Measurements from ENCODE around the gene ANO6.
"Not testable (repeated sequence)": the region's sequence is repeated elsewhere in the genome, so short reads cannot be mapped to it uniquely, and the experiment has no call there.

The ANO6 gene

DNA sequence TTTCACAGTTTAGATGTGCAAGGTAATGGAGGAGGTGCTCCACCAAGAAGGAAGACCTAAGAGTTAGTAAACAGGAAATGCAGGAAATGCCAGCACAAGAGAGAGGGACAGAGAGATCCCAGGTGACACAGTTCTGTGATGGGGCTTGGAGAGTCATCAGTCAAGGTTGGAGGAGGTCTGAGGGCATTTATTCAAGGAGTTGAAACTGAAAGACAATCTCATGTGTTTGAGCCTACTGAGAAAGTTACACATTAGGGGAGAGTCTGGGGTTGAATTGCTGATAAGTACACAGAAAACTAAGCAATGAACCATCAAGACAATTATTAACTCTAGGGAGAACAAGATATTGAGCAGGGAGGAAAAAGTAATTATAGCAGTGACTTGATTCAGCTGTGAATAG is 138.5 kb downstream of the ANO6 start:
- DNase-seq: no peak

DNA sequence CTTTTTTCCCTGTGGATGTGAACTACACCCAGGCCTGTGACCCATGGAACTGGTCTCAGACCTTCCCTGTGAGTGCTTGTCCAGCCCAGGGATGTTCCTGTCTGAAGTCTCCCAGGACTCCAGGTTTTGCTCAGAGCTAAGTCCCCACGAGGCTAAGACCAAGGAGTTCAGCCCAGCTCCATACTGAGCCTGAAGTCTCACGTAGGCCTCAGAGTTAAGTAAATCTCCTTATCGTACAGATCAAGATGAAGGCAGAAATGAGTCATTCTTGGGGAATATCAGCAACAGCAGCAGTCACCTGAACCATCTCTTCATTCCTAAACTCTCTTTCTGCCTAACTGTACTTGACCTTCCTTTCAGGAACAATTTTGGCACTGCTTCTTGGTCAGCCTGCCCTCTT is 139.8 kb downstream of the ANO6 start:
- DNase-seq: no peak

DNA sequence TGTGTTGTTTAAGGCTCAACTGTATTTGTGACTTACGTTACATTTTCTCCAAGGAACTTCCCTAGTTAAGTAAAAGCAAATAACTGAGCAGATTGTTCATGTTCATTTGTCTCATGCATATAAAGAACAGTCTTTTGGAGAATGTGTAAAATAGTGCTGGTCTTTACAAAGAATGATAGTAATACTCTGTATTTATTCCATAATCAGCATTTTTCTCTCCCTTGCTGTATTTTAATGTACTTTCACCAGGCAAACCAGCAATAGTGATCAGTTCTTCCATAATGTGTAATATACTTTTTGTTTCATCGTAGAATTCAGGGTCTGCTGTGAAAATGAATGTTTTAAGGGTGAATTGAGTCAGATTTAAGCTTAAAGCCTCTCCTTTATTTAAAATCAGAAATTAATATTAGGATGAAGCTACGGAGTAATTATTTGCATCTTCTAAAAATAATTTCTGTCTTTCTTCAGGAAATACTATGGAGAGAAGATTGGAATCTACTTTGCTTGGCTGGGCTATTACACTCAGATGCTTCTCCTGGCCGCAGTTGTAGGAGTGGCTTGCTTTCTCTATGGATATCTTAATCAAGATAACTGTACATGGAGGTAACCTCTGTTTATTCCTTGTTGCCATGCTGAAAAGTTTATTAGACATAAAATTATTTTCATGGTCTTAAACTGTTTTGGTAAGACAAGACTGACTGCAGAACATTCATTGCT is 141.1 kb downstream of the ANO6 start:
- DNase-seq: no peak

DNA sequence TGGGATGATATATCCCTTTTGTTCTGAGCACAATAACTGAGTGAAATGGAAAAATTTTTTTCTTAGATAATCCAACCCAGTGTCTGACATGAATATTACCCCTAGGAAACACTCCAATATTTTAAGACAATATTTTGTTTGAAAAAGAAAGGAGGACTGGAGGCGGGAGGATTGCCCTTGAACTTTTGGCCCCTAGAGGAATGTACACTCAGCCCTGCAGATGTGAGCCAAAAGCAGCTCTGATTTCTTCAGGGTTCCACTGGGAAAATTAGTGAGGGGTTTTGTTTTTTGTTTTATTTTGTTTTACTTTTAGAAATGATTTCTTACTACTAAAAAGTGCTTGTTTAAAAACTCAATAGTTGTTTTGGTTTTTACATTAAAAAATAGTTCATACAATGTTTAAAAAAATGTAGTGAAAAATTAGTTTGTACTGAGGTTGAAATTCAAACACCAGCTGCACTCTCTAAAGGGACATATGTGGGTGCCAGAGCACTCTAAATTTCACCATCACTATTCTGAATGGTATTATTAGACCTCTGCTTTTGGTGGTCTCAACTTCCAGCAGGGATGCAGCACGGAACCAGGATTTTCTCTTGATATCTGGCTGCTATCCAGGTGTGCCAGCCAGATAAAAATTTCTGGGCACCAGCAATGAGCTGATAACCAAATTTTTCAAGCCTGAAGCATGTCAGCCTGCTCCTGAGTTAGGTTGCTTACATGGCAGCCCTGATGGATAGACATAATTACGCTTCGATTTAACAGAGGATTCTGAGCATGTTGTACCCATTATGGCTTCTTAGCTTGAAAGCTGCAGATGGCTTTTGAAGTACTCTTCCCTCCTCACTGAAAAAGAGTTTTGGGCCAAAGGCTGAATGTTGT is 141.9 kb downstream of the ANO6 start:
- DNase-seq: no peak

DNA sequence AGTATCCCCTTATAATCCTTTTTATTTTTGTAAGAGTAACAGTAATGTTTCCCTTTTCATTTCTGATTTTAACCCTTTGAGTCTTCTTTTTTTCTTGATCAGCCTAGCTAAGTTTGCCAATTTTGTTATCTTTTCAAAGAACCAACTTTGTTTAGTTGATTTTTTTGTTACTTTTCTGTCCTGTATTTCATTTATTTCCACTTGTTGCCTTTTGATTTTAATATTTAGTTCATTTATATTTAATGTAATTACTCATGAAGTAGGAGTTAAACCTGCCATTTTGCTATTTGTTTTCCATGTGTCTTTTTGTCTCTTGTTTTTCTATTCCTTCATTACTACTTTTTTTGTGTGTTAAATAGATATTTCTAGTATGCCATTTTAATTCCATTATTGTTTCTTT is 146.4 kb downstream of the ANO6 start:
- no peak for DNase-seq

DNA sequence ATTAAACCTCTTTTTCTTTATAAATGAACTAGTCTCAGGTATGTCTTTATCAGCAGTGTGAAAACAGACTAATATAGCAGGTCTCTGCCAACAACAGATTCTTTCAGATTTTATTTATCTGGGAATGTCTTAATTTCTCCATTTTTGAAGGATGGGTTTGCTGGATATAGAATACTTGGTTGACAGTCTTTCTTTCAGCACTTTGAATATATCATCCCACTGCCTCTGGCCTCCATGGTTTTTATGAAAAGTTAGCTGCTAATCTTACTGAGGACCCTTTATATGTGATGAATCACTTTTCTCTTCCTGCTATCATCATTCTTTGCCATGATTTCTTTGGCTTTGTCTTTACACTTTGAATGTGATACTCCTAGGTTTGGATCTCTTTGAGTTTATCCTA is 148.0 kb downstream of the ANO6 start:
- no peak for DNase-seq

DNA sequence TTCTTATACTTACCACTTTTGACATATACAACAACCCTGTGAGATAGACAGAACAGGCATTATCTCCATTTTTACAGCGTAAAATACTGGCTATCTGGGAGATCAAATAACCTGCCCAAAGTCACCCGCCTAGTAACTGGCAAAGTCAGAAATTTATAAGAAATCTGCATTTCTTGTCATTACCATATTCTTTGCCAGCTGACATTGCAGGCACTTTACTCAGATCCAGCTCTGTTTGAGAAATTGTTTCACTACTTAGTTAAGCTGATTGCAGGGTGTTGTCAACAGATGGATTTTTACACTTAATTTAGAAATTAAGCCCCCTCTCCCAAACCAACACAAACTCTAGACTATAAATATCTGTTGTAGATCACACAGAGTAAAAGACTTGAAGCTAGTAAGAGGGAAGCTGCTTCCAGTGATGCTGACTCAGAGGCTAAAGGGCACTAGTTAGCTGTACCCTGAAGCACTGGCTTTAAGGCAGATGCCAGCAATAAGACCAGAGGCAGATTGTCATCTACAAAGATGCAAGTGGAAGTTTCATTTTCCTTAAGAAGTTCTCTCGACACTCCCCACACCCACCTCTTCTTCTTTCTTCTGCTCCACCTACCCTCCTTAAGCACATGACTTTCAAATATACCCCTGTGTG is 153.1 kb downstream of the ANO6 start:
- DNase-seq: no peak

DNA sequence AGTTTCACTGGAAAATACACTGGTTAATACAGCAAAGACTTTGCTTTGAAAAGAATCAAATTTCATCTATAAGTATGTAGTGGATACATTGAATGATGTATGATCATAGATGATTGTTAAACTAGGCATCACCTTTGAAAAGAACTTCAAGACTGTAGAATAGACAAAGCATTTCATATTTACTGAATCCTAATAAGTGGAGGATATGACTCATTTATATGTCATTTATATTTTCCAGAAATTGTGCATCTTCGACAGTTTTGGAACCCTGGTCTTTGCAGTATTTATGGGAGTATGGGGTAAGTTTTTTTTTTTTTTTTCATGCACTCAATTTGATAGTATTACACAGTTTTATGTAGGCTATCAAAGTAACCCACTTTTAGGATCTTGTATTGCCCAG is 161.9 kb downstream of the ANO6 start:
- DNase-seq: no peak

DNA sequence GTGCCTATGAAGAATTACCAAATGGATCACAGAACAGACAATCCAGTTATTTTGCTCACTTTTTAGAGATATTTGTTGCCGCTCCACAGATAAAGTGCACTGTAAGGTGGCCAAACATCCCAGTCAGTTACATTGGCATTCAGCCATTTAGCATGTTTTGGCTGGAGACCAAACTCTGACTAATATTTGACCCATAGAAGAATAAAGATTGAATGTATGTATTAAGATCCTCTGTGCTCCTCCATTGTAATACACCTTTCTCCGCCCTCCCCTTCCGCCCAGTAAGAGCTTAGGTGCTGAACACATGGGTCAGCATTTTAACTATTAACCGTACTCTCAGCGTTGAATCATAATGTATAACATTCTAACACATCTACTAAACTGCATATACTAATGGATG is 163.4 kb downstream of the ANO6 start:
- no peak for DNase-seq

DNA sequence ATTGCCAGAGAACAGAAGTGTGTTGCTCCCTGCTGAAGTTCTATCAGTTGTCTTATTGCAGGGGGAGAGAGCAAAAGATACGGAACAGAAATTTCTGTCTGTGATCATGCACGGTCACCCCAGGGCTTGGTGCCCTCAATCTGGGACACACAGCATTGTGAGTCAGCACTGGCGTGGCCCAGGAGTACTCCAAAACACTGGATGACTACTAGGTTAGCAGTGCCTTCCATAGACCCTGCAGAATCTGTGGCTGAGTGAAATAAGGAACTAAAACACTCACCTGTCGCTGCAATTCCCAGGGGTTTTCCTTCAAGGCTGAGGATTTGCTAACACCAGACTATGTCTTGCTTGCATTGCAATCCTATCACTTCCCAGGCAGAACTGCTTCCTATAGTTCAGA is 165.5 kb downstream of the ANO6 start:
- no peak for DNase-seq

DNA sequence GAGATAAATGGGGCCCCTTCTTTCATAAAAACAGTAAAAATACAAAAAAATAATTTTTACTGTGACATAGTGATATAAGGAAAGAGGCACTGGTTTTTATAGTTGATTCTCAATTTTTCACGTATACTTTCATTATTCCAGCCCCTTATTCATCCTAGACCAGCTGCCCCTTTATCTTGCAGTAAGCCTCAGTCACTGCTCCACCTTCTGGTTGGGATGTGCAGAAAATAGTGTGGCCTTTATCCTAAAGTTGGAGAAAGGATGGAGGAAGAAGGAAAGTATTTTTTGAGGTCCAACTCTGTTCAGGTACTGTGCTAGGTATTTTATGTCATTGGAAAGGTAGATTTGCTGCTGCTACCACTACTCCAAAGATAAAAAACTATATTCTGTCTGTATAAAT is 172.7 kb downstream of the ANO6 start:
- no peak for DNase-seq

DNA sequence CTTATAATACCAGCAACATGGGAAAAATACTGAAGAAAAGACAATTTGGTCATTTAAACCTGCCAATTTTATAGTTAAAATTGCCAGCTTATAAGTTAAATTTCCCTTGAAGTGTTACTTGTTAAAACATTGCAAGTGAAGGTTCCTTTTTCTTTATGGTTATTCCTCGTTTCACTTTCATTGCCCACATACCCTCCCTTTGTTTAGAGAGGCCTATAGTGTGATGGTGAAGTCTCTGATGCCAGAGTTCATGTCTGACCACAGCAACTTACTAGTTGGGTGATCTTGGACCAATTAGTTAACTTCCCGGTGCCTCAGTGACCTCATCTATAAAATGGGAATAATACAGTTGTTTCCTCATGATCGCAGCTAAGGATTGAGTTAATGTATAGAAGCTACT is 173.5 kb downstream of the ANO6 start:
- DNase-seq: no peak

DNA sequence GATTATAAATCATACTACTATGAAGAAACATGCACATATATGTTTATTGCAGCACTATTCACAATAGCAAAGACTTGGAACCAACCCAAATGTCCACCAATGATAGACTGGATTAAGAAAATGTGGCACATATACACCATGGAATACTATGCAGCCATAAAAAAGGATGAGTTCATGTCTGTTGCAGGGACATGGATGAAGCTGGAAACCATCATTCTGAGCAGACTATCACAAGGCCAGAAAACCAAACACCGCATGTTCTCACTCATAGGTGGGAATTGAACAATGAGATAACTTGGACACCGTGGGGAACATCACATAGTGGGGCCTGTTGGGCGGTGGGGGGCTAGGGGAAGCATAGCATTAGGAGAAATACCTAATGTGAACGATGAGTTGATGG is 181.6 kb downstream of the ANO6 start:
- DNase-seq: not testable (repeated sequence)

DNA sequence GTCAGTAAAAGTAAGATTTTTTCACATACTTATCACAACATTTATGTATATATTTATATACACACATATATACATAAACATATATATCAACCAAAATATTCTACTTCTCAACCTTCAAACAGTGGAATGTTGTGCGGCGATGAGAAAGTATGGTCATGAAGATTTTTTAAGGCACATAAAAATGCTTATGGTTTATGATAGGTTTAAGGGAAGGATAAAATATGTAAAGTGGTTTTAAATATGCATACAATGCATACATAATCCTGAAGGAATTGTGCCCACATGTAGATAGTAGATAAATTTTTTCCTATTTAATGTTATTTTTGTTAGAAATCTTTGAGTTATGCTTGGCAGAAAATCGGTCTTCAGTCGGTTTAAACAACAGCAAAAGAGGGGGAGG is 182.7 kb downstream of the ANO6 start:
- no peak for DNase-seq

DNA sequence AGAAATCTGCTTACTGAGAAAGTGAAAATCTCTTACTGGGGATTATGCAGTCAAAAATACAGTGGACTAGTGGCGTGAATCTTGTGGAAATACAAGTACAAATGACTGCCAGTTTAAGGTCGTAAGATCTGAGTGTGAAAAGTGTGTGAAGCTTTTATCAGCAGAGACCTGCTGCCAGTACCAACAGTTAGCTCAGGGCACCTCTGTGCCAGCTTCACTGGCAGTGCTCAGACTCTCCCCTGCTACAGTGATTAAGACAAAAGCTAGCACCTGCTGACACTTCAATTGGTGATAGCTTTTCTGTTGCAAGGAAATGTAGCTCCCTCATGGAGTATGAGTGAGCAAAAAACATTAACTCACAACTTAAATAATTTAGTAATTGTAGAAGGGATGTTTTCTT is 185.1 kb downstream of the ANO6 start:
- DNase-seq: no peak

DNA sequence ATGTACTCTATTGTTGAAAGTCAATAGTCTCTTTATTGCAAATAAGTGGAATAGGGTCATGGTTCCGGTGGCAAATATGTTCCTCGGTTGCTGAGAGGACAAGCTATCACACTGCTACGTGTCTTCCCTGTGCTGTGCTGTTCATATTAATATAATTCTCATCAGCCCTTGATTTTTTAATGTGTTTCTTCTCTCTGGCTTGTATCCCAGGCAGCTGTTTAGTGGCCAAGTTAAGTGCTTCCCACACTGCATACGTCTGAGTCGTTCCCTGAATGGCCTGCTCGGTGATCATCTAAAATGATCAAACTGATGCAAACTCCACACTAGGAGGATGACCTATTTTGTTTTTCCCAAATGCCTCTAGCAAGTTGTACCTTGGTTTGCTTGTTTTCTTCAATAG is 186.4 kb downstream of the ANO6 start:
- DNase-seq: no peak

DNA sequence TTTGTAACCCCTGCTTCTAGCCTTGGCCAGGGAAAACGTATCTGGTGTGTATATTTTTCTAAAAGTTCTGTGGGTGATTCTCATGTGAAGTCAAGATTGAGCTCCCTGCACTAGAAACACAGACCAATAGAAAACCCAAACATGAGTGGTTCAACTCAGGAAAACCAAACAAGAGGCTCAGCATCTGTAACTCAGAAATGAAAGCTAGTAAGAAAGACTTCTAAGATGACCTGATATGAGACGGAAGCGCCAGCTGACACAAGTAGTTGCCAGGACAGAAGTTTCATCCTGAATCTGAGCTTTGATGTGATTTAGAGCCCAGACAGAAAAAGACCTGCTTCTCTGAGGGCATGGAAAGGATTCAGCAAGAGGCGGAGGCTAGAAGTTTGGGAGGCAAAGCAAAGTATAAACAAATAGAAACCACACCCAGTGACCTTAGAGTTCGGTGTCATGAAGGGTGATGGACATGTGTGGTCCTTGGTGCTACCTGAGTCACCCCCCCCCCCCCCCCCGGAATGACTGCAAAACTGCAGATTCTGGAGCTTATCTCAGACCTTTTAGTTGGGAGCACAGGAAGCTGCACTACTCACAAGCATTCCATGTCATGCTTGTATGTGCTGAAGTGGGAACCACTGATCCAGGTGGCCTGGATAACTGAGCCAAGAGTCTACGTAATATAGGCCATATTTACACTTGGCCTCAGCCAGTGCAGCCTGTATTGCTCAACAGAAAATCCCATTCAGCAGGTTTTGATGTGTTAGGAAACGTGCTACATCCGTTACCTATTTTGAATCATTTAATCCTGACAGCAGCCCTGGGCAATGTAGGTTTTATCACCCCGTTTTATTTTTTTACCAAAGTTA is 191.3 kb downstream of the ANO6 start:
- no peak for DNase-seq

DNA sequence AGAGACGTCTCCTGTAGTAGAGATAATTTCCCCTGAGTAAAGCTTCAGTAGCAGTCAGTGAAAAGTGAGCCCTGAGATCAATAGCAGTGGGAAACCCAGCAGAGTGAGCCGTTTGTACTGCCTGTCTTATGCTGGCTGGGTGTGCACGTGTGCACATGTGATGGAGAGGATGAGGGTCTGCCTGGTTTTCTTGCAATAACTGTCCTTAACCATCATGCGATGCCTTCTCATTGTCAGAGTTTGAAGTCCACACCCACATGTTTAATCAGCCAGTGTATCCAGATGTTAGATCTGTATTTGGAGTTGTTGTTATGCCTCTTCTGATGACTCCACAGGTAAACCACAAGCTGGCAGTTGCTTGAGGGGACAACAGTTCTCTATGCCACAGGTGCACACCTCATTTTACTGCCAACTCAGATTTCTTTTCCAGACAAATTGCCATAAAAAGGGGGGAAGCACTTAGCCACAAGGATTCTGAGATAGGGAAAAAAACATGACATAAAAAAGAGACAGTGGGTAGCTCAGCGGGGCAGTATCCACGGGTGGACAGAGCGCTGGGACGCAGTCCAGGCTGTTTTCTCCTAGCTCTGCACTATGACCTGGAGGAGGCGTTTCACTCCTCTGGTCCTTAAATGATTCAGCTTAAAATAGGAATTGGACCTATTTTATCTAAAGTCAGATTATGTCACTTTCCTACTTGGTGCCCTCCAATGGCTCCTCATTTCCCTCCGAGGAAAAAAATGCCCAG is 192.3 kb downstream of the ANO6 start:
- DNase-seq: no peak

DNA sequence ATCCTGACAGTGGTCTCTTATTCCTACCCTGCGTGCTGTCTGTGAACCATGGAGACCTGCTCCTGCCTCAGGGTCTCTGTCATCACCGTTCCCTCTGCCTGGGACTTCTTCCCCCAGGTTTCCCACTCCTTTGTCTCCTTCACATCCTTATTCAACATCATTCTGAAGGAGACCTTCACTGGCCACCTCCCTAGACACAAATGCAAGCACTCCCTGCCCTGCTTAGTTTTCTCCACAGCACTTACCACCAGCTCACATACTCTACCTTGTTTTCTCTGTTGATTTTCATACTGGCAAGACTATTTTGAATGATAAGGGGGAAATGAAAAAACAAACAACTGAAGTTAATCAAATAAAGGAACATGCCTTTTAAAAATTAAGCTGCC is 192.8 kb downstream of the ANO6 start:
- DNase-seq: no peak

DNA sequence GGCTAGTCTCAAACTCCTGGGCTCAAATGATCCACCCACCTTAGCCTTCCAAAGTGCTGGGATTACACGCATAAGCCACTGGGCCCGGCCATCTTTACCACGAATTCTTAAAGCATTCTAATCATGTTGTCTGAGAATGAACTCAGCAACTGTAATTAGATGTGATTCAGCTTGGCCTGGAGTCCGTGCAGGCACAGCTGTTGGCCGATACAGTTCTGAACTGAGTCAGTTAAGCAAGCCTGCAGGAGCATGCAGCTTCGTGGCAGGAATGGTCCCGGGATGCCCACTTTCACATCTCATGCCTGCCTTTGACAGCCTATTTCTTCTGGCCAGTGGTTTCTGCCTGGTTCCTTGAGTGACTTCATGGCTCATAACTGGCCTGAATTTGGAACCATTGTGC is 194.1 kb downstream of the ANO6 start:
- no peak for DNase-seq

DNA sequence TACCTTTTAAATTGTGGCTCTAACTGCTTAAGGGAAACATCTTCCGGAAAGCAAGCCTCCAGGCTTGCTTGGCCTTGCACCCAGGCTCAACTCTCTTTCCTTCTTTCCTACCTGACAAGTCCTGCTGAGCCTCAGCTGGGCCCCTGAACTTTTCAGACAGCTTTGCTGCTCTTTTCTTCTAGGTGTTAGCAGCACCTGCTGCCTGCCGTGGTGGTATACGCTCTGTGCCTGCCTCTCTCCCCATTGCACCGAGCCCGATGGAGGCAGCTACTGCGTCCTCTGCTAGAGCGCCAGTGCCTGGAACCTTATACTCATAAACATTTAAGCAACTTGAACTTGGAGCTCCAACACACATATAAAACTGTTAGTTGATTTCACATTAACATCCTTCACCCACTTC is 195.7 kb downstream of the ANO6 start:
- DNase-seq: no peak

DNA sequence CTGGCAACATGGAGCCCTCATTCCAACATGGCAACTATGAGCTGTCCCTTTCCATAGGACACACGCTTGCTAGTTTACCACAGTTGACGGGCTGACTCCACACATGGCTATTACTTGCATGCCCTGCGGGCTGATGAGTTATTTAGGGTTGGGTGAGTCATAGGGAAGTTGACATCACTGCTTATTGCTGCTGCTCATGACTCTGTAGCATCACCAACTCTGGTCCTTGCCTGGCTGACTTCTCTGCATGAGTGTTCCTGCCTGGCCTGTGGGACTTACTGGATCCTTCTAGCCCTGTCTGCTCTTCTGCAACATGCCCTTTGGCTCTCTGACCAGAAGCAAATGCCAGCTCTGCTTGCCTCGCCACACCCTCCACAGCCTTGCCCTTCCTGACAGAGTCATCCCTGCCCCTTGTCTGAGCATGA is 199.5 kb downstream of the ANO6 start:
- no peak for DNase-seq
